C4-2B (cell line): ENCODE results near the gene ZNF276.
A peak's percentile ranks its signal among the peaks of the same experiment; 100 is the strongest.

Experiments used
- H3K27ac ChIP-seq: fragments of 450-650 bp; 2 replicates; pipeline ENCODE4 v1.5.1; 2017
- CTCF ChIP-seq: fragments of 450-650 bp; conservative IDR thresholded peaks from 2 replicates; pipeline ENCODE4 v1.5.1; 2017; ENCODE audit warnings: mild to moderate bottlenecking
- ZFX ChIP-seq: fragments of 450-650 bp; IDR thresholded peaks from 2 replicates; pipeline ENCODE4 v1.6.1; 2017

Gene ZNF276

GRCh38 chr16:89712274-89712781 is 9.0 kb upstream of the ZNF276 start:
- peak overlapping the region; percentile 80 for H3K27ac ChIP-seq
- TF ChIP-seq CTCF: no peak
- TF ChIP-seq ZFX: no peak

- no peak for TF ChIP-seq CTCF
- TF ChIP-seq ZFX: no peak
- H3K27ac ChIP-seq: no peak overlapping the region
These were observed 4.8 kb upstream of the ZNF276 start for GRCh38 chr16:89716493-89716892.

DNA sequence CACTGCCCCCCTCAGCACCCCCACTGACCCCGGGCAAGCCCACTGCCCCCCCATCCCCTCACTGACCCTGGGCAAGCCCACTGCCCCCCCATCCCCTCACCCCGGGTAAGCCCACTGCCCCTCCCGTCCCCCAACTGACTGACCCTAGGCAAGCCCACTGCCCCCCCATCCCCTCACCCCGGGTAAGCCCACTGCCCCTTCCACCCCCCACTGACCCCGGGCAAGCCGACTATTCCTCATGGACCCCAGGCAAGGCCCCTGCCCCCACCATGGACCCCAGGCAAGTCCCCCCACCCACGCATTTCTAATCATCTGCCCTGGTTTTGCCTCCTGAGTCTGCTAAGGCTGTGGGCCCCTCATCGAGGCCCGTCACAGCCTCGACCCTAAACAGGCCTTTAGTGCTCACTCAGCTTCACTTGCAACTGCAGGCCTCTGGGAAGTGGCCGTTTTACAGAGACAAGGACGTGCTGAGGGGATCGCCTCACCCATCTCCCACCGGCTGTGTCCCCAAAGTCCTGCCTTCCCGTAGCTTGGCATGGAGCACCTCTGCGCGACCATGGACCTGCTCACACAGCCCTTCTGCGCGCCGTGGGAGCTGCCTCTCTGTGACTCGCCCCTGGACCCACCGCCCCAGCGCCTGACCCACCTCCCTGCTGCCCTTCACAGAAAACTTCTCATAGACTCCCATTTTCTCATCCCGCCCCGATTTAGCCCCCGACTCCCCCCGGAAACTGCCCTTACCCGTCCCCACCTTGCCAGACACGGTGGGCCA is 4.2 kb upstream of the ZNF276 start:
- H3K27ac ChIP-seq: no peak overlapping the region

GRCh38 chr16:89717688-89718505 is 3.4 kb upstream of the ZNF276 start:
- no peak overlapping the region for H3K27ac ChIP-seq

More for the DNA sequence above, 4.2 kb upstream of the ZNF276 start:
- TF ChIP-seq CTCF (no peak), ZFX (no peak)

DNA sequence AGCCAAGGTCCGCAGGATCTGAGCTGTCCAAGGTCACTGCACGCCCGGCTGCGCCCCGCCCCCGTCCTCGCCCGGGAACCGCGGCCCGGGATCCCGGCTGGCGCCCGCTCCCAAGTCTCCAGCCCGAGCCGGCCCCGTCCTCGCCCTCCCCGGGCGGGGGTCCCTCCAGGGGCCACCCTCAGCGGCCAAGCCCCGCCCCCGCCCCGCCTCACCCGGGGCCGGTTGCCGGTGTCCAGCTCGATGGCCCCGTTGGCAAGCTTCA is 855 bp upstream of the ZNF276 start:
- H3K27ac ChIP-seq: peak overlapping the region; percentile 85
- TF ChIP-seq ZFX (no peak), CTCF (no peak)

More at GRCh38 chr16:89717688-89718505, 3.4 kb upstream of the ZNF276 start:
- TF ChIP-seq ZFX: no peak
- no peak for TF ChIP-seq CTCF

GRCh38 chr16:89721546-89722391 is 432 bp downstream of the ZNF276 start:
- H3K27ac ChIP-seq: peak overlapping the region; percentile 85
- TF ChIP-seq ZFX (0 out of 2 replicates have a peak, but pooled peaks have one; percentile 42), CTCF (no peak)
